Stimulated activated CD4-positive, alpha-beta T cell treated with anti-CD3 and anti-CD28 coated beads, Interleukin-1b, Interleukin-23, amount 100 ng/mL, for 1 hour (primary cell): Measurements from ENCODE around the gene GRIN2C.
A peak's percentile ranks its signal among the peaks of the same experiment; 100 is the strongest.
"Not testable (repeated sequence)": the region's sequence is repeated elsewhere in the genome, so short reads cannot be mapped to it uniquely, and the experiment has no call there.

Source experiments
- DNase-seq, 2 donors: peaks; one replicate each; pipeline ENCODE4 v3.0.0-alpha.2; 2020; ENCODE audit warnings: low read depth in 2 of 2

GRIN2C gene

GRCh38 chr17:74879308-74879707, 19.6 kb upstream of the GRIN2C start:
- DNase-seq: no peak

GRCh38 chr17:74878658-74879057, 19.0 kb upstream of the GRIN2C start:
- DNase-seq: no peak

GRCh38 chr17:74877592-74878548, 18.2 kb upstream of the GRIN2C start:
- DNase-seq: no peak

GRCh38 chr17:74875977-74876593, 16.4 kb upstream of the GRIN2C start:
- DNase-seq: no peak

- no peak for DNase-seq
Observed at GRCh38 chr17:74875155-74875976, 15.7 kb upstream of the GRIN2C start.

- no peak for DNase-seq
Observed at GRCh38 chr17:74874615-74875037, 14.9 kb upstream of the GRIN2C start.

GRCh38 chr17:74873874-74874614, 14.4 kb upstream of the GRIN2C start:
- no peak for DNase-seq

GRCh38 chr17:74873037-74873873, 13.6 kb upstream of the GRIN2C start:
- peak; percentile 98 to 99 for DNase-seq

- no peak for DNase-seq
Observed at GRCh38 chr17:74872313-74873036, 12.8 kb upstream of the GRIN2C start, which contains the start of gene FDXR. FDXR (minus strand) TSS chr17:74872994; CDS start chr17:74872944, 50 bp downstream.

- DNase-seq: no peak
Observed at GRCh38 chr17:74871356-74872076, 11.8 kb upstream of the GRIN2C start.

- DNase-seq: no peak
Observed at GRCh38 chr17:74870512-74870911, 10.8 kb upstream of the GRIN2C start.

GRCh38 chr17:74870028-74870427, 10.3 kb upstream of the GRIN2C start:
- not testable (repeated sequence) for DNase-seq

GRCh38 chr17:74868908-74869255, 9.2 kb upstream of the GRIN2C start:
- no peak for DNase-seq

- DNase-seq: no peak
Observed at GRCh38 chr17:74868251-74868907, 8.7 kb upstream of the GRIN2C start.

- DNase-seq: no peak
Observed at GRCh38 chr17:74866198-74866835, 6.6 kb upstream of the GRIN2C start.

GRCh38 chr17:74865504-74866197, 6.0 kb upstream of the GRIN2C start:
- DNase-seq: no peak

GRCh38 chr17:74864866-74865395, 5.2 kb upstream of the GRIN2C start:
- DNase-seq: peak; percentile 42 to 62
